SU-DHL-6 (cell line): ENCODE data around the gene PTPRN2.

Source experiments
- H2AFZ ChIP-seq: fragments of 200-600 bp; sonication (generic); 2 replicates; pipeline ENCODE4 v1.6.1; 2014; ENCODE audit warnings: low read depth, mild to moderate bottlenecking, moderate library complexity, mixed read lengths, antibody characterized with exemption, low read length; ENCODE audit not compliant: severe bottlenecking
- H3F3A ChIP-seq: fragments of 200-600 bp; shearing (Covaris generic); 2 replicates; pipeline ENCODE4 v1.6.0; 2016; ENCODE audit warnings: antibody characterized with exemption, mild to moderate bottlenecking; ENCODE audit not compliant: insufficient read depth
- H3K27ac ChIP-seq: fragments of 200-600 bp; sonication (generic); 2 replicates; pipeline ENCODE4 v1.5.1; 2016; ENCODE audit warnings: low read depth, mild to moderate bottlenecking, low read length, moderate library complexity, mixed read lengths
- H3K27me3 ChIP-seq: fragments of 200-600 bp; sonication (generic), shearing (Covaris generic); 2 replicates; pipeline ENCODE4 v1.6.0; 2014; ENCODE audit warnings: mild to moderate bottlenecking, low read length
- H3K36me3 ChIP-seq: fragments of 200-600 bp; sonication (generic); 2 replicates; pipeline ENCODE4 v1.6.1; 2014; ENCODE audit warnings: mild to moderate bottlenecking, low read length, mixed read lengths
- H3K4me2 ChIP-seq: fragments of 300-600, 200-600 bp; shearing (Covaris generic), sonication (generic); 2 replicates; pipeline ENCODE4 v1.6.0; 2014; ENCODE audit warnings: low read length, low read depth, mild to moderate bottlenecking; ENCODE audit not compliant: poor library complexity, severe bottlenecking
- H3K4me3 ChIP-seq: fragments of 200-600 bp; sonication (generic); 2 replicates; pipeline ENCODE4 v1.5.1; 2014; ENCODE audit warnings: antibody characterized with exemption, low read length, mild to moderate bottlenecking, mixed read lengths; ENCODE audit not compliant: insufficient read depth, poor library complexity, severe bottlenecking
- H3K79me2 ChIP-seq: fragments of 200-600 bp; sonication (generic); 2 replicates; pipeline ENCODE4 v1.6.1; 2014; ENCODE audit warnings: mild to moderate bottlenecking, low read length, moderate library complexity; ENCODE audit not compliant: insufficient read depth
- H3K9ac ChIP-seq: fragments of 200-600 bp; sonication (generic); 2 replicates; pipeline ENCODE4 v1.7.0; 2014; ENCODE audit warnings: mild to moderate bottlenecking, low read length
- H3K9me2 ChIP-seq: fragments of 200-600 bp; sonication (generic); replicated peaks from 2 replicates; pipeline ENCODE4 v1.6.1; 2014; ENCODE audit warnings: low read length; ENCODE audit not compliant: insufficient read depth
- H3K9me3 ChIP-seq: fragments of 200-600 bp; sonication (generic); 2 replicates; pipeline ENCODE4 v1.6.1; 2014; ENCODE audit warnings: low read length, mixed read lengths; ENCODE audit not compliant: insufficient read depth
- H4K20me1 ChIP-seq: fragments of 200-600 bp; sonication (generic); 2 replicates; pipeline ENCODE4 v1.6.1; 2014; ENCODE audit warnings: low read depth, mild to moderate bottlenecking, antibody characterized with exemption, low read length, moderate library complexity, mixed read lengths
- CTCF ChIP-seq: fragments of 200-600 bp; sonication (generic); IDR thresholded peaks from one replicate; pipeline ENCODE4 v1.5.1; 2017; ENCODE audit warnings: antibody characterized with exemption, mild to moderate bottlenecking, low read length, moderate library complexity; ENCODE audit not compliant: insufficient read depth, poor library complexity, severe bottlenecking
- EZH2phosphoT487 ChIP-seq: fragments of 200-600 bp; sonication (generic), shearing (Covaris generic); conservative IDR thresholded peaks from 2 replicates; pipeline ENCODE4 v1.6.1; 2018; ENCODE audit warnings: mild to moderate bottlenecking, antibody characterized with exemption, low read length, moderate library complexity, mixed read lengths

Gene PTPRN2

GRCh38 chr7:157979636-157980340 lies 607.8 kb downstream of the PTPRN2 start:
- Histone ChIP-seq H3K27me3 (no peaks in the 10 kb centered on the region), H3K4me3 (no peak overlapping the region), H3K36me3 (no peaks in the 10 kb centered on the region), H3K9me2 (no peaks in the 10 kb centered on the region), H3K27ac (no peak overlapping the region), H3K9me3 (no peaks in the 10 kb centered on the region), H3K79me2 (no peaks in the 10 kb centered on the region), H3K9ac (no peak overlapping the region), H3K4me2 (no peak overlapping the region), H3F3A (no peaks in the 10 kb centered on the region), H2AFZ (no peak overlapping the region), H4K20me1 (no peaks in the 10 kb centered on the region)
- TF ChIP-seq CTCF: no peak
- no peak for TF ChIP-seq EZH2phosphoT487

GRCh38 chr7:157978766-157979165 lies 608.9 kb downstream of the PTPRN2 start:
- Histone ChIP-seq H3K79me2 (no peaks in the 10 kb centered on the region), H2AFZ (no peak overlapping the region), H3F3A (no peaks in the 10 kb centered on the region), H3K9ac (no peak overlapping the region), H4K20me1 (no peaks in the 10 kb centered on the region), H3K9me2 (no peaks in the 10 kb centered on the region), H3K36me3 (no peaks in the 10 kb centered on the region), H3K27ac (no peak overlapping the region), H3K27me3 (no peaks in the 10 kb centered on the region), H3K9me3 (no peaks in the 10 kb centered on the region), H3K4me3 (no peak overlapping the region), H3K4me2 (no peak overlapping the region)
- no peak for TF ChIP-seq CTCF
- TF ChIP-seq EZH2phosphoT487: no peak

- no peaks in the 10 kb centered on the region for H3K27me3 ChIP-seq
- no peaks in the 10 kb centered on the region for H3K79me2 ChIP-seq
- no peak overlapping the region for H3K4me3 ChIP-seq
- no peaks in the 10 kb centered on the region for H3K9me2 ChIP-seq
- TF ChIP-seq EZH2phosphoT487: no peak
- no peak for TF ChIP-seq CTCF
- H3K9ac ChIP-seq: no peak overlapping the region
- H3K4me2 ChIP-seq: no peak overlapping the region
- no peaks in the 10 kb centered on the region for H4K20me1 ChIP-seq
- no peak overlapping the region for H2AFZ ChIP-seq
- H3K36me3 ChIP-seq: no peaks in the 10 kb centered on the region
- H3F3A ChIP-seq: no peaks in the 10 kb centered on the region
- H3K9me3 ChIP-seq: no peaks in the 10 kb centered on the region
- H3K27ac ChIP-seq: no peak overlapping the region
These were observed 609.7 kb downstream of the PTPRN2 start for GRCh38 chr7:157977717-157978496.
